ENCODE data around the gene SLC39A11. TPM values are rescaled to one million over a fixed set of nuclear protein-coding genes. Genes with fewer than 3 reads are reported as not detected.
"Not testable (repeated sequence)": the region's sequence is repeated elsewhere in the genome, so short reads cannot be mapped to it uniquely, and the experiment has no call there.

SLC39A11 gene
- total RNA-seq, 2 donors from 2014 or later = 21.5 to 26.4 TPM

GRCh38 chr17:73064084-73064938 lies 28.2 kb downstream of the SLC39A11 start:
- no peak overlapping the region for H3K27ac Mint-ChIP-seq
- no peaks in the 10 kb centered on the region for H3K36me3 Mint-ChIP-seq (ENCODE audit: insufficient read depth in 2 of 2)
- DNase-seq = no peak
- peaks cover 0 to 4% of the 10 kb centered on the region in 2 donors for H3K9me3 Mint-ChIP-seq
- H3K27me3 Mint-ChIP-seq (ENCODE audit: low read depth) = no peaks in the 10 kb centered on the region
- ATAC-seq (replicated peaks in 1 of 2) = no peak
- H3K4me1 Mint-ChIP-seq (ENCODE audit: low read depth) = peaks cover 6% of the 10 kb centered on the region
- H3K4me3 Mint-ChIP-seq = no peak overlapping the region

DNA sequence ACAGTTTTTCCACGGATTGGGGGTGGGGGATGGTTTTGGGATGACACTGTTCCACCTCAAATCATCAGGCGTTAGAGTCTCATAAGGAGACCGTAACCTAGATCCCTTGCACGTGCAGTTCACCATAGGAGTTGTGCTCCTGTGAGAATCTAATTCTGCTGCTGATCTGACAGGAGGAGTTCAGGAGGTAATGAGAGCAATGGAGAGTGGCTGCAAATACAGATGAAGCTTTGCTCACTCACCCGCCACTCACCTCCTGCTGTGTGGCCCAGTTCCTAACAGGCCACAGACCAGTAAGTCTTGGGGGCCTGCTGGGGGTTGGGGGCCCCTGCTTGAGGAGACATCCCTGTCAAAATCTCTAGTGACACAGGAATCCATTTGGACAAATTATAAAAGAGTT lies 29.8 kb downstream of the SLC39A11 start:
- no peak for DNase-seq
- Mint-ChIP-seq H3K4me1 (ENCODE audit: low read depth) (peaks cover 6% of the 10 kb centered on the region), H3K27me3 (ENCODE audit: low read depth) (no peaks in the 10 kb centered on the region), H3K4me3 (no peak overlapping the region), H3K27ac (no peak overlapping the region), H3K9me3 (no peaks in the 10 kb centered on the region), H3K36me3 (ENCODE audit: insufficient read depth in 2 of 2) (no peaks in the 10 kb centered on the region)
- ATAC-seq (replicated peaks in 1 of 2) = no peak

- Mint-ChIP-seq H3K4me3 (no peak overlapping the region), H3K4me1 (ENCODE audit: low read depth) (peaks cover 6% of the 10 kb centered on the region), H3K27ac (no peak overlapping the region), H3K9me3 (no peaks in the 10 kb centered on the region), H3K27me3 (ENCODE audit: low read depth) (no peaks in the 10 kb centered on the region), H3K36me3 (ENCODE audit: insufficient read depth in 2 of 2) (no peaks in the 10 kb centered on the region)
- ATAC-seq (replicated peaks in 1 of 2) (no peak), DNase-seq (no peak)
Measured at GRCh38 chr17:73061161-73061560, 31.3 kb downstream of the SLC39A11 start.

DNA sequence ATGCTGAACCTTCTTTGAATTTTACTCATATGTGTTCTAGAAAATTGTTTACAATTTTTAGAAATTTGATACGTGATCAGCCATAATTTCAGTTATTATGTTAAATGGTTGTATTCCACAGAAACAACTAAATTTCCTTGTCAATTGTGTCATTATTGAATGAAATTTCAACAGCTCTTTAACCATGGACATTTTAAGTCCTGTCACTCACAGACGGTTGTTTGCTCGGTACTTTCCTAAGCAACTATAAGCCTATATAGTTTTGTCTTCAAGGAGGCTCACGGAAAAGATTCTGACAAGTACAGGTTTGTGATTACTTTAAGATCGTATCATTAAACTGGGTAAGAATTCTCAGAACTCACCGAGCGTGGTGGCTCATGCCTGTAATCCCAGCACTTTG lies 31.8 kb downstream of the SLC39A11 start:
- Mint-ChIP-seq H3K36me3 (ENCODE audit: insufficient read depth in 2 of 2) (no peaks in the 10 kb centered on the region), H3K27ac (no peak overlapping the region)
- no peak for ATAC-seq (replicated peaks in 1 of 2)

DNA sequence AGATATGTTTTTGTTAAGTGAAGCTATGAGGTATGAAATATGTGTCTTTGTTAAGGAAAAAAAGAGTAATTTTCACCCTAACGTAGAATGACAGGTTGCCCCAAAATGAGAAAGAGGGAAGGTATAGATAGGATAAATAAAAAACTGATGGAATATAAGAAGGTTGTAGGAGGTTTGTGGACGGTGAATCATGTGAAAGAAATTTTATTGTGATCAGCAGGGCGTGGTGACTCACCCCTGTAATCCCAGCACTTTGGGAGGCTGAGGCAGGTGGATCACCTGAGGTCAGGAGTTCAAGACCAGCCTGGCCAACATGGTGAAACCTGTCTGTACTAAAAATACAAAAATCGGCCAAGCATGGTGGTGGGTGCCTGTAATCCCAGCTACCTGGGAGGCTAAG lies 32.8 kb downstream of the SLC39A11 start:
- not testable (repeated sequence) for H3K27me3 Mint-ChIP-seq (ENCODE audit: low read depth); ATAC-seq (replicated peaks in 1 of 2); H3K4me1 Mint-ChIP-seq (ENCODE audit: low read depth); H3K9me3 Mint-ChIP-seq; DNase-seq; H3K36me3 Mint-ChIP-seq (ENCODE audit: insufficient read depth in 2 of 2); H3K4me3 Mint-ChIP-seq
- H3K27ac Mint-ChIP-seq = peak overlapping the region; percentile 57

More for the DNA sequence above, 31.8 kb downstream of the SLC39A11 start:
- Mint-ChIP-seq H3K4me1 (ENCODE audit: low read depth) (peaks cover 6% of the 10 kb centered on the region), H3K4me3 (no peak overlapping the region), H3K27me3 (ENCODE audit: low read depth) (no peaks in the 10 kb centered on the region), H3K9me3 (no peaks in the 10 kb centered on the region)
- DNase-seq = no peak

GRCh38 chr17:73058022-73058421 lies 34.5 kb downstream of the SLC39A11 start:
- DNase-seq (no peak), ATAC-seq (replicated peaks in 1 of 2) (no peak)
- H3K4me3 Mint-ChIP-seq = no peak overlapping the region
- no peaks in the 10 kb centered on the region for H3K9me3 Mint-ChIP-seq
- H3K36me3 Mint-ChIP-seq (ENCODE audit: insufficient read depth in 2 of 2) = no peaks in the 10 kb centered on the region
- H3K4me1 Mint-ChIP-seq (ENCODE audit: low read depth) = no peaks in the 10 kb centered on the region
- no peak overlapping the region for H3K27ac Mint-ChIP-seq
- no peaks in the 10 kb centered on the region for H3K27me3 Mint-ChIP-seq (ENCODE audit: low read depth)

DNA sequence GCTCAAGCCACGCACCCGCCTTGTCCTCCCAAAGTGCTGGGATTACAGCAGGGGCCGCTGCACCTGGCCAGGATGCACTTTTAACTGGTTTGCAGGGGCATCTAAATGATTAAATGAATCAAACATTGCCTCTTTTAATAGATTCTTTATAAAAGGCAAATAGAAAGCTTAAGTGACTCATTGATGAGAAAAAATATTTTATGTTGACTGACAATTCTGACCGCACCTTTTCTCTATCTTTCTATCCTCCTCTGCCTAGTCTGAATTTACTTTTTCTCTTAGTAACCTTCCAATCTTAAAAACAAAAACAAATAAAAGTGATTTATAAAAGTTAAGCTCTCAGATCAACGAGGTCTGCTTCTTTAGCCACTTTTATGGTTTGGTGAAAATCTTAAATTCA lies 35.3 kb downstream of the SLC39A11 start:
- Mint-ChIP-seq H3K36me3 (ENCODE audit: insufficient read depth in 2 of 2) (no peaks in the 10 kb centered on the region), H3K9me3 (no peaks in the 10 kb centered on the region), H3K4me3 (no peak overlapping the region), H3K27ac (no peak overlapping the region), H3K27me3 (ENCODE audit: low read depth) (no peaks in the 10 kb centered on the region), H3K4me1 (ENCODE audit: low read depth) (no peaks in the 10 kb centered on the region)
- no peak for DNase-seq
- ATAC-seq (replicated peaks in 1 of 2) = no peak

DNA sequence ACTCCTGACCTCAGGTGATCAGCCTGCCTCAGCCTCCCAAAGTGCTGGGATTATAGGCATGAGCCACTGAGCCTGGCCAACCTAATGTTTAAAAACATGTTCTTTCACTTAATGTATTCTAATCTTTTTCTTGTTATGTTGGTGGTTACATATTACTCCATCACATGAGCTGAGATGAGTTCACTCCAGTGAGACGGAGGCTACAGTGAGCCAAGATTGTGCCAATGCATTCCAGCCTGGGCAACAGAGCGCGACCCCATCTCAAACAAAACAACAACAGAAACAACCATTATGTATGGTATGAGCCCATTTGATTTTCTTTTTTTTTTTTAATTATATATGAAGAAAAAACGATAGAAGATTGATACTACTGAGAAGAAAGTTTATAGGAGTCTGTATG lies 39.6 kb downstream of the SLC39A11 start:
- H3K36me3 Mint-ChIP-seq (ENCODE audit: insufficient read depth in 2 of 2) = peaks cover 0 to 18% of the 10 kb centered on the region in 2 donors
- ATAC-seq (replicated peaks in 1 of 2) = no peak
- H3K4me3 Mint-ChIP-seq = no peak overlapping the region
- no peaks in the 10 kb centered on the region for H3K27me3 Mint-ChIP-seq (ENCODE audit: low read depth)
- no peaks in the 10 kb centered on the region for H3K9me3 Mint-ChIP-seq
- H3K27ac Mint-ChIP-seq = no peak overlapping the region
- no peaks in the 10 kb centered on the region for H3K4me1 Mint-ChIP-seq (ENCODE audit: low read depth)
- no peak for DNase-seq

DNA sequence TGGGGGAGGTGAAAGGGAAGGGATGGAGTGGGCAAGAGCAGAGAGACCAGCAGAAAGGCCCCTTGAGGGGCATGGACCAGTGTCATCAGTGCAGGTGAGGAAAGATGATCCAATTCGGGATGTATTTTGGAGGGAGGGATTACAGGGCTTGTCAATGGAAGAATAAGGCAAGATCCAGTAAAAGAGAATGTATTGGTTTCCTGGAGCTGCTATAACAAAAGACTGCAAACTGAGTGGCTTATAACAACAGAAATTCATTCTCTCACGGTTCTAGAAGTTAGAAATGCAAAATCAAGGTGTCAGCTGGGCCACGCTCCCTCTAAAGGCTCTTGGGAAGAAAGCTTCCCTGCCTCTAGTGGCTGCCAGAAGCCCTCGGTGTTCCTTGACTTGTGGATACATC lies 41.7 kb downstream of the SLC39A11 start:
- ATAC-seq (replicated peaks in 1 of 2) (no peak), DNase-seq (no peak)
- Mint-ChIP-seq H3K36me3 (ENCODE audit: insufficient read depth in 2 of 2) (peaks cover 0 to 18% of the 10 kb centered on the region in 2 donors), H3K27ac (no peak overlapping the region), H3K27me3 (ENCODE audit: low read depth) (no peaks in the 10 kb centered on the region), H3K4me3 (no peak overlapping the region), H3K9me3 (no peaks in the 10 kb centered on the region), H3K4me1 (ENCODE audit: low read depth) (no peaks in the 10 kb centered on the region)

- Mint-ChIP-seq H3K9me3 (no peaks in the 10 kb centered on the region), H3K27me3 (ENCODE audit: low read depth) (no peaks in the 10 kb centered on the region), H3K27ac (no peak overlapping the region), H3K4me1 (ENCODE audit: low read depth) (peaks cover 5% of the 10 kb centered on the region), H3K36me3 (ENCODE audit: insufficient read depth in 2 of 2) (peaks cover 0 to 18% of the 10 kb centered on the region in 2 donors), H3K4me3 (no peak overlapping the region)
- ATAC-seq (replicated peaks in 1 of 2) = no peak
- no peak for DNase-seq
Measured at GRCh38 chr17:73048170-73048569, 44.3 kb downstream of the SLC39A11 start.

- ATAC-seq (replicated peaks in 1 of 2) (no peak), DNase-seq (no peak)
- Mint-ChIP-seq H3K4me1 (ENCODE audit: low read depth) (peaks cover 5% of the 10 kb centered on the region), H3K36me3 (ENCODE audit: insufficient read depth in 2 of 2) (peaks cover 2 to 19% of the 10 kb centered on the region in 2 donors), H3K9me3 (peaks cover 3% of the 10 kb centered on the region in 2 donors), H3K27me3 (ENCODE audit: low read depth) (no peaks in the 10 kb centered on the region), H3K4me3 (no peak overlapping the region), H3K27ac (no peak overlapping the region)
Measured at GRCh38 chr17:73045724-73046123, 46.8 kb downstream of the SLC39A11 start.

DNA sequence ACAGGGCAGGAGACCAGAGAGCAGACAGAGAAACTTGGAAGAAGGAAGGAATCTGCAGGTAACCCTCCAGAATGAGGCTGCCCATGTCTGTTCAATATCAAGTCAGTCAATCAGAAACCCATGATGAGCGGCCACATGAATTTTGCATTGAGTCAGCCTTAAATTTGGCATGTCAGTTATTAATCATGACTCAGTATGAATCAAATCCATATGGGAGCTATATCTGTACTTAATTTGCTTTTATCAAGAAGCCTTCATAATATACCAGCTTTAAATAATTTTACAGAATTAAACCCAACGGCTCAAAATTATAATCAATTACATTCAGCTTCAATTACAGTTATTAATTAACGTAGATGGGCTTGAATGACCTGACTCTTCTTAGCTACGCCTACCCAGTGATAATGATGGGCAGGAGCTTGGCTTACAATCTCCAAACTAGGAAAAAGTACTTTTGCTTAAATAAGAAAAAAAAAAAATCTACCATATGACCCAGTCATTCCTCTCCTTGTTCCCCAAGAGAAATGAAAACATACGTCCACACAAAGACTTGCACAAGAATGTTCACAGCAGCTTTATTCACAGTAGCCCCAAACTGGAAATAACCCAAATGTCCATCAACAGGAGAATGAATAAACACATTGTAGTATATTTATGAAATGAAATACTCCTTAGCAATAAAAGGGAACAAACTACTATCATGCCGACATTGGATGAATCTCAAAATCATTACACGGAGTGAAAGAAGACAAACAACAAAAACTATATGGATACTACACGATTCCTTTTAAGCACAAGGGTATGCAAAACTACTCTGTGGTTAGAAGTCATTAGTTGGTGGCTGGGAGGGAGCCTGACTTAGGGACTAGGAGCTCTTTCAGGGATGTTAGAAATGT lies 48.6 kb downstream of the SLC39A11 start:
- no peak for DNase-seq
- no peak overlapping the region for H3K4me3 Mint-ChIP-seq
- no peak for ATAC-seq (replicated peaks in 1 of 2)
- H3K9me3 Mint-ChIP-seq = peaks cover 5 to 6% of the 10 kb centered on the region in 2 donors
- peaks cover 9% of the 10 kb centered on the region for H3K4me1 Mint-ChIP-seq (ENCODE audit: low read depth)
- H3K27ac Mint-ChIP-seq = no peak overlapping the region
- no peaks in the 10 kb centered on the region for H3K27me3 Mint-ChIP-seq (ENCODE audit: low read depth)
- peaks cover 2 to 11% of the 10 kb centered on the region in 2 donors for H3K36me3 Mint-ChIP-seq (ENCODE audit: insufficient read depth in 2 of 2)

Measured in activated T-cell treated with anti-CD3 and anti-CD28 coated beads, Interleukin-2, amount 50 U/mL, for 72 hours (primary cell).